GM12892 (cell line): ENCODE measurements around the gene SLC25A45.

Source experiments
- POLR2A ChIP-seq: IDR thresholded peaks from 2 replicates; pipeline ENCODE4 v1.6.1; 2011; ENCODE audit warnings: low read depth, low read length, control low read depth
- POLR2AphosphoS5 ChIP-seq: IDR thresholded peaks from 2 replicates; pipeline ENCODE4 v1.6.1; 2011; ENCODE audit warnings: low read depth, low read length, control low read depth

DNA sequence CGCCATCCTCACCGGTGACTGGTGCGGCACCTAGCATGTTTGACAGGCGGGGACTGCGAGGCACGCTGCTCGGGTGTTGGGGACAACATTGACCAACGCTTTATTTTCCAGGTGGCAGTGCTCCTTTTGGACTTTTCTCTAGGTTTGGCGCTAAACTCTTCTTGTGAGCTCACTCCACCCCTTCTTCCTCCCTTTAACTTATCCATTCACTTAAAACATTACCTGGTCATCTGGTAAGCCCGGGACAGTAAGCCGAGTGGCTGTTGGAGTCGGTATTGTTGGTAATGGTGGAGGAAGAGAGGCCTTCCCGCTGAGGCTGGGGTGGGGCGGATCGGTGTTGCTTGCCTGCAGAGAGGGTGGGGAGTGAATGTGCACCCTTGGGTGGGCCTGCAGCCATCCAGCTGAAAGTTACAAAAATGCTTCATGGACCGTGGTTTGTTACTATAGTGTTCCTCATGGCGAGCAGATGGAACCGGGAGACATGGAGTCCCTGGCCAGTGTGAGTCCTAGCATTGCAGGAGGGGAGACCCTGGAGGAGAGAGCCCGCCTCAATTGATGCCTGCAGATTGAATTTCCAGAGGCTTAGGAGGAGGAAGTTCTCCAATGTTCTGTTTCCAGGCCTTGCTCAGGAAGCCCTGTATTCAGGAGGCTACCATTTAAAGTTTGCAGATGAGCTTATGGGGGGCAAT is 41.2 kb upstream of the SLC25A45 start:
- peak; percentile 71 for TF ChIP-seq POLR2A
- peak; percentile 90 for TF ChIP-seq POLR2AphosphoS5
